ENCODE results near the gene ELF3. TPM values are rescaled to one million over a fixed set of nuclear protein-coding genes. Genes with fewer than 3 reads are reported as not detected.

Gene ELF3
- total and polyA plus RNA-seq, 2 of the 13 experiments (the other 11 are each of a cell fraction or from before 2014, with no cell fraction given), result 11.5 to 55.1 TPM

- TF ChIP-seq SRY (CRISPR knock-in tag; IDR thresholded peaks at IDR 0.05) (peak; percentile 89; the same call in 1 of the 2 replicates), ZBTB38 (CRISPR knock-in tag; IDR thresholded peaks at IDR 0.05) (no peak), NPAS2 (CRISPR knock-in tag; IDR thresholded peaks at IDR 0.05; ENCODE audit: borderline replicate concordance) (no peak), AGO2 (optimal IDR thresholded peaks at IDR 0.05; ENCODE audit: low read depth, low read length) (no peak), TCF7L2 (IDR thresholded peaks at IDR 0.05; ENCODE audit: low read depth, low read length) (no peak), TRAFD1 (CRISPR knock-in tag; IDR thresholded peaks at IDR 0.05; ENCODE audit: borderline replicate concordance) (no peak), ZNF44 (CRISPR knock-in tag; IDR thresholded peaks at IDR 0.05) (no peak; the same call in 1 of the 2 replicates), KLF16 (CRISPR knock-in tag; IDR thresholded peaks at IDR 0.05) (peak in 1 of 2 experiments; percentile 72; a peak in 2 of 4 replicates), ZNF660 (CRISPR knock-in tag; IDR thresholded peaks at IDR 0.05; ENCODE audit: borderline replicate concordance, low read depth) (no peak), GATAD1 (CRISPR knock-in tag; IDR thresholded peaks at IDR 0.05) (no peak), FOXJ3 (CRISPR knock-in tag; IDR thresholded peaks at IDR 0.05; ENCODE audit: borderline replicate concordance) (no peak), IKZF4 (CRISPR knock-in tag; IDR thresholded peaks at IDR 0.05; ENCODE audit: borderline replicate concordance, low read depth, not compliant biosample characterization) (no peak), ZNF574 (CRISPR knock-in tag; IDR thresholded peaks at IDR 0.05) (peak; percentile 79), ZNF746 (CRISPR knock-in tag; IDR thresholded peaks at IDR 0.05) (peak; percentile 50; the same call in 1 of the 2 replicates), ZBTB7A (CRISPR knock-in tag; IDR thresholded peaks at IDR 0.05) (no peak), ZNF615 (CRISPR knock-in tag; IDR thresholded peaks at IDR 0.05; ENCODE audit: borderline replicate concordance) (no peak), NFE2L1 (CRISPR knock-in tag; IDR thresholded peaks at IDR 0.05; ENCODE audit: borderline replicate concordance) (no peak), ZNF251 (CRISPR knock-in tag; IDR thresholded peaks at IDR 0.05) (no peak), ZKSCAN1 (IDR thresholded peaks at IDR 0.05; ENCODE audit: low read length) (no peak), ATF7 (IDR thresholded peaks at IDR 0.05) (no peak), ATF7 (CRISPR knock-in tag; IDR thresholded peaks at IDR 0.05) (0 out of 2 replicates have a peak, but pooled peaks have one; percentile 24), DMAP1 (CRISPR knock-in tag; IDR thresholded peaks at IDR 0.05) (no peak), ZNF780A (CRISPR knock-in tag; IDR thresholded peaks at IDR 0.05) (no peak), JUN (CRISPR knock-in tag; IDR thresholded peaks at IDR 0.05) (no peak)
These were observed at the start of gene ELF3 (continued) for GRCh38 chr1:202010180-202011015.
